NOMO-1 treated with dmso at 0.1 percent for 144 hours (cell line): ENCODE results near the gene ATP2A1.
"Not testable (repeated sequence)": the region's sequence is repeated elsewhere in the genome, so short reads cannot be mapped to it uniquely, and the experiment has no call there.

Experiments
- DNase-seq: peaks from one replicate; lab custom pipeline; 2025; ENCODE audit not compliant: unreplicated experiment; lab: John Stamatoyannopoulos, UW

The ATP2A1 gene

DNA sequence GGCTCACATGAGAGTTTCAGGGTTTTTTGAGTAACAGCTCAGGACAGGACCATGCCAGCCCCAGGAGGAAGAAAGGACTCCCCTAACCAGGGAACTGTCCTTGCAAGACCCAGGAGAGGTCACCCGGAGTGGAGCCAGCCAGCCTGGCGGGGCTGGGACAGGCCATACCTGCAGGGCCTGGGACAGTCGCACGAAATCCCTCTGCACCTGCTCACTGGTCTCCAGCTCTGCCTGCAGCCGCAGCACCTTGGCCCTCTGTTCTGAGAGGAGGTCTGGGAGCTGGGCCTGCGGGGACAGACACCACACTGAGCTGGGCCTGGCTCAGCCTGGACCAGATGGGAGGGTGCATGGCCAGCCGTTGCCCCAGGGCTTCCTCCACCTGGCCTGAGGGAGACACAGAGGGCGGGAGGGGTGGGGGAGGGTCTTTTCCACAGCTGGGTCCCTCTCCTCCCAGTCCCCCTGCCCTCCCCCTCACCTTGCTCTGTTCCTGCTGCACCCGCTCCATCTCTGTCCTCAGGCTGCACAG, 27.0 kb downstream of the ATP2A1 start:
- DNase-seq: no peak

DNA sequence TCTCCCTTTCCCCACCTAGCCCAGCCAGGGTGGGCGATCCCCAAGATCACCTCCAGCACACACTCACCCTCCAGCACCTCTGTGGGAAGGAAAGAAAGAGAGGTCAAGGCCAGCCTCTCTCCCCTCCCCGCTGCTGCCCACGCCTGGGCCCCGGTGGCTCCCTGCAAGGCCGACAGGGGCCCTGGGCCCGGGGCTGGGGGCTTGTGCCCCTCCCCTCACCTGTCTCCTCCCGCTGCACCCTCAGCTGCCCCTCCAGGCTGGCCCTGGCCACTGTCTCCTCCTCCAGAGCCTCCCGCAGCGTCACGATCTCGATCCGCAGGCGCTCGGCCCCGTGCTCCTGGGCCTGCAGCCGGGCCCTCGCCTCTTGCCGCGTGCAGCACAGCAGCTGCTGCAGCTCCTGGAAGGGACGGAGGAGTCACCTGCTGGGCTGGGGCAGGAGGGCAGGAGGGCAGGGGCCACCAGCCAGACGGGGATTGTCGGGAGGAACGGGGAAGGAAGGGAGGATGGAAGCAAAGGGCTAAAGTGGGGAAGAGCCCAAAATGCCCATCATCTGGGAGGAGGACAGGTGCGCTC, 27.6 kb downstream of the ATP2A1 start:
- DNase-seq: no peak

DNA sequence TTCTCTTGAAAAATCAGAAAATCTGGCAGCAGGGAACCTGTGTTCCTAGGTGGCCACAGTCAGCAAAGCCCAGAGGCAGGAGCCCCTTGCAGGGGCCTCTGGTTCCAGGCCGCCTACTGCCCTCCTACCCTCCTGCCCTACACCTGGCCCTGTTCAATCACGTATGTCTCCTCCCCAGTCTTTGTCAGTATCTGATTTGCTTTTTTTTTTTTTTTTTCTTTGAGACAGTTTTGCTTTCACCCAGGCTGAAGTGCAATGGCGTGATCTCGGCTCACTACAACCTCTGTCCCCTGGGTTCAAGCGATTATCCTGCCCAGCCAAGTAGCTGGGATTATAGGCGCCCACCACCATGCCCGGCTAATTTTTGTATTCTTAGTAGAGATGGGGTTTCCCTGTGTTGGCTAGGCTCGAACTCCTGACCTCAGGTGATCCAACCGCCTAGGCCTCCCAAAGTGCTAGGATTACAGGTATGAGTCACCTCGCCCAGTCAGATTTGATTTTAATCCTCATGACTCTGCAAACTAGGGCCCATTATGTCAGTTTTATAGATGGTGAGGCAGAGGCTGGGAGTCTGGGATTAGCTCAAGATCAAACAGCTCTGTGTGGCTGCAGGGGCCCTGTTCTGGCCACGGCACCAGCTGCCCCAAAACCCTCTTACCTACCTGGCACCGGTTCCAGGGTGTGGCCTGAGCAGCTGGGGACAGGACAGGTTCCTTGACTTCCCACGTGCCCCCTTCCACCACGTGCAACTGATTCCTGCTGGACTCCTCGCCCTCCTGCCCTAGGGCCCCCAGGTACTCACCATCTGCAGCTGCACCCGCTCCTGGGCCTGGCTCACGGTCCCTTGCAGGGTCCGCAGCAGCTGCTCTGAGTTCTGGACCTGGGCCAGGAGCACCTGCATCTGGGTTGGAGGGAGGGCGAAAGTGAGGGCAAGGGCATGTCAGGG, 32.1 kb downstream of the ATP2A1 start:
- DNase-seq: no peak

DNA sequence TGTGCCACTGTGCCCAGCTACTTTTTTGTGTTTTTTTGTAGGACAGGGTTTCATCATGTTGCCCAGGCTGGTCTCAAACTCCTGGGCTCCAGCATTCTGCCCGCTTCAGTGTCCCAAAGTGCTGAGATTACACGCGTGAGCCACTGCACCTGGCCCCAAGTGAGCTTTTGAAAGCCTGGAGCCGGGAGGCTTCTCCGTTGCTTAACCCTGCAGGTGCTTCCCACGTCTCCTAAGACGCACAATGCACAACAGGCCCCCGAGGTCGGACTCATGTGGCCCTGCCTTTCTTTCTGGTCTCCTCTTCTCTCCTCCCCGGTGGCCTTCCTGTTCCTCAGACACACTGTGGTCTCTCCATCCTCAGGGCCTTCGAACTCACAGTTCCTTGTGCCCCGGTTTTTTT, 34.3 kb downstream of the ATP2A1 start:
- DNase-seq: no peak

DNA sequence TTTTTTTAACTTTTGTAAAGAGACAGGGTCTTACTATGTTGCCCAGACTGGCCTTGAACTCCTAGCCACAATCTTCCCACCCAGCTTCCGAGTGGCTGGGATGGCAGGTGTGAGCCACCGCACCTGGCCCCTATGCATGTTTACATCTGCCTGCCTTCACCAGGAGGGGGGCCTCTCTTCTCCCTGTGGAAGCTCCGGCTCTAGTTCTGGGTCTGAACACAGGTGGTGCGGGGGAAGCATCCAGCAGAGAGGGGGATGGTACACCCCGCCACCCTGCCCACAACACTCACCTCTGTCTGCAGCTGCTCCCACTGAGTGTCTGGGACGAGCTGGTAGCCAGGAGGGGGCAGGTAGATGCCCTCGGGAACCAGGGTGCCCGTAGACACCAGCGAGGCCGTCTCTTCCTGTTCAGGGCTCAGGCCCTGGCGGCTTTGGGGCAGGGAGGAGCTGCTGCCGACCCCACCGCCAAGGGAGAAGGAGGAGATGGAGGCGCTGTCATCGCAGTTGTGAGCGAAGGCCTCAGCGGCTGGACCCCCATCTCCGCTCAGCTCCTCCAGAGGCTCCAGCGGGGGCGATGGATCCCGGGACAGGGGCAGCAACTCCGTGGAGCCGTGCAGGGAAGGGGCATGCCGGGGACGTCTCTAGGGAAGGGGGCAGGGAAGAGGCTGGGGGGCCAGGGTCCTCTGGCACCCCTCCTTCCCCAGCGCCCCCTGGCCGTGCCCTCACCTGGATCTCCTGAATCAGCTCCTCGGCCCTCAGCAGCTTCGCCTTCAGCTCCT, 35.8 kb downstream of the ATP2A1 start:
- DNase-seq: no peak

DNA sequence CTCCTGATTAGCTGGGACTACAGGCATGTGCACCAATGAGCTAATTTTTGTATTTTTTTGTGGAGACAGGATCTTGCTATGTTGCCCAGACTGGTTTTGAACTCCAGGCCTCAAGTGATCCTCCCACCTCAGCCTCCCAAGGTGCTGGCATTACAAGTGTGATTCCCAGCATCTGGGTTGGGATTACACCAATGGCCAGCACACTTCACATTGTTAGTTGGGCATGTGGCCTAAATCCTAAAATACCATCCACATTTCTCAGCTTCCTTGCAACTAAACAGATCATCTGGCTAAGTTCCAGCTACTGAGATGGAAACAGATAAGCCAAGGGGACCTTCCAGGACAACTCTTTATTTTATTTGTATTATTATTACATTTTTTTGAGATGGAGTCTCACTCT, 36.9 kb downstream of the ATP2A1 start:
- DNase-seq: no peak

DNA sequence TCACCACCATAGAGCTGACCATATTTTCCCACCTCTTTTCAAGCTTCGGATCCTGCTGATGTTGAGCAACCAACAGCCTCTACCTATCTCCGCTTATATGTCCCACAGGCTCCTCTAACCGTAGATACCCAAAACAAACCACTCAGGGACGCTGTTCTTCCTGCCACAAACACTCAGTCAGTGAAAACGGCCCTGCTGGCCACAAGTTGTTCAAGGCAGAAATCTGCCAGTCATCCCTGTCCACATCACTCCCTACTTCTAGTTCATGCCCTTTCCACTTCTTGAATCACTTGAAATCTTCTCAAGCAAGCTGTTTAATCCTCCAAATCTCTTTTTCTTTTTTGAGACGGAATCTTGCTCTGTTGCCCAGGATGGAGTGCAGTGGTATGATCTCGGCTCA, 38.8 kb downstream of the ATP2A1 start:
- no peak for DNase-seq

DNA sequence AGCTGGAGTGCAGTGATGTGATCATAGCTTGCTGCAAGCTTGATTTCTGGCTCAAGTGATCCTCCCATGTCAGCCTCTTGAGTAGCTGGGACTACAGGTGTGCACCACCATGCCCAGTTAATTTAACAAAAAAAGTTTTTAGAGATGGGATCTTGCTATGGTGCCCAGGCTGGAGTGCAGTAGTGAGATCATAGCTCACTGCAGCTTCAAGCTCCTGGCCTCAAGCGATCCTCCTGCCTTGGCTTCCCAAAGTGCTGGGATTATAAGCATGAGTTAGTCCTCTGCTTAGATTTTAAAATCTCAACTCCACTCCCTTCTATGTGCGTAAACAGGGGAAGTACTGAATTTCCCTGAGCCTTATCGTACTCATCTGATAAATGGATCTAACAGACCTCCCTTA, 40.4 kb downstream of the ATP2A1 start:
- DNase-seq: no peak

DNA sequence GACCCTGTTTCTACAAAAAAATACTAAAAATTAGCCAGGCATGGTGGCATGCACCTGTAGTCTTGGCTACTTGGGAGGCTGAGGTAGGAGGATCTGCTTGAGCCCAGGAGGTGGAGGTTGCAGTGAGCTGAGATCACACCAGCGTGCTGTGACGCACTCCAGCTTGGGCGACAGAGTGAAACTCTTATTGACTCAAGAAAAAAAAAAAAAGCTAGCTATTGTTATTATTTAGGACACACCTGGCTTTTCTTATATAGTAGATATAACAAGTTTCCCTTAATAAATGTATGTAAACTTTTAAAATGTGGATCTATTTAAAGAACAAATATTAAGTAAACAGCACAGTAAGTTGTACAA, 44.9 kb downstream of the ATP2A1 start:
- no peak for DNase-seq

DNA sequence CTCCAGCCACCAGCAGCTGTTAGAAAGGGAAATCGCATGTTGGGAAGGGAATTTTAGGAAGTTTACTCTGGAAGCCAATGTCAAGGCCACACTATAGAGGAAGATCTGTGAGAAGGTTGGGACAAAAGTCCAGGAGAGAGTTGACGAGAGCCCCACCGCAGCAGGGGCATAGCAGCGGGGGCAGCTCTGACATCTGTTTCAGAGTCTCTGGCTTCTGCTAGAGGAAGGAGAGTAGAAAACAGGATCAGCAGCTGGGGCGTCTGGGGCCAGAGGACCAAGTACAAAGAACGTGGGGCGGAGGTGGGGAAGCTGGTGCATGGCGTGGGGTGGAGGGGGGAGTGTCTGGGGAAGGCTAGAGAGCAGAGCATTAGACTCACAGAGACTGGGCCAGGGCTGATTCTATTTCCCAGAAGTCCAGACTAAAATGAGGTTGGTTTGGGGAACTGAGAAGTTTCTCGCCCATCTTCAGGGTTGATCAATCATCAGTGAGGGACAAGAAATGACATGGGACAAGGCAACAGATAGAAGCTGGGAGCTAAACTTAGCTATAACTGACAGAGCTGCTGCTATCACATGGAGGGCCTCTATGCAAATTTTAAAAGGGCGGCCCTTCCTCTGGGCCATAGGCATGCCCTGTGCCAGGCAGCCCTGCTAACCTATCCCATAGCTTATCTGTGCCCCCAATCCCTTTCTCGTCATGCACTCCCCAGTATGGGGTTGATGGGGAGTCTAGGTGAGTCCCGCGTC, 45.5 kb downstream of the ATP2A1 start:
- peak; percentile 68 for DNase-seq

DNA sequence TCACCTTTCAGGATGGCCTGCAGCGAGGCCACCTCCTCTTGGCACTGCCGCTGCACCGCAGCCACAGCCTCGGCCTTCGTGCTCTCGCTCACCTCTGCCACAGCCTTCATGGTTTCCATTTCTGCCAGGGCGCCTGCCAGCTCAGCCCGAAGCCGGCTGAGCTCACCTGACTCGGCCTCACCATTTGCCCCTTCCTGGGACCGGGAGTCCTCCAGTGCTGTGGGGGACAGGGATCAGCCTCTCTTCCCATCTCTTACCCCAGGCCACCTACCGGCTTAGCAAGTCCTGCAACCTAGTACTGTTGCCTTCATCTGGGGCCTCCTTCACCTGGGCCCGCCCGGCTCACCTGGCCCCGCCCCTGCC, 46.1 kb downstream of the ATP2A1 start:
- DNase-seq: no peak

DNA sequence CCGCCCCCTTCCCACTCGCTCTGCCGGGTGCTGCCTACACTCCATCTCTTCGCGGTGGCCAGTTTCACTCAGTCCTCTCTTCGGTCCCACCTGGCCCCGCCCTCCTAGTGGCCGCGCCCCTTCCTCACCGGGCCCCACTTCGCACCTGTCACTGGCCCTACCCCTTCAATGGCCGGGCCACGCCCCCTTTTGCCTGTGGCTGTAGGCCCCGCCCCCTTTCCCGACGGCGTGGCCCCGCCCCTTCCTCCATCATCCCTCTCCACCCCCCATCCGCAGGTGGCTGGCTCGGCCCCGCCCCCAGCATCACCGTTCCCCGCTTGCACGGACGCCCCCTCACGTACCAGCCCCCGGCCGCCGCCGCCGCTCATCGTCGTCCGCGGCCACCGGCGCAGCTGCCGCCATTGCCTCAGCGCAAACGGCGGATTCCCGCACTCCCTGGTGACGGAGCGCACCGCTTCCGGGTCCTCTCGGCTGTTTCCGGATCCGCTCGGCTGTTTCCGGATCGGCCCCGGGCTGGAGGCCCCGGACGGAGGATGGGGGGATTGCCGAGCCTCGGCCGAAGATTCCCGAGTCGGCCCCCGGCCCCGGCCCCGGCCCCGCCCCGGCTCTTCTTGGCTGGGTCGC, 46.6 kb downstream of the ATP2A1 start, which contains the start of gene RABEP2:
Gene RABEP2 (minus strand): TSS at position 477 of the 624 bp plus-strand sequence. CDS start 75 bp downstream, at position 402.
- DNase-seq: peak; percentile 80

DNA sequence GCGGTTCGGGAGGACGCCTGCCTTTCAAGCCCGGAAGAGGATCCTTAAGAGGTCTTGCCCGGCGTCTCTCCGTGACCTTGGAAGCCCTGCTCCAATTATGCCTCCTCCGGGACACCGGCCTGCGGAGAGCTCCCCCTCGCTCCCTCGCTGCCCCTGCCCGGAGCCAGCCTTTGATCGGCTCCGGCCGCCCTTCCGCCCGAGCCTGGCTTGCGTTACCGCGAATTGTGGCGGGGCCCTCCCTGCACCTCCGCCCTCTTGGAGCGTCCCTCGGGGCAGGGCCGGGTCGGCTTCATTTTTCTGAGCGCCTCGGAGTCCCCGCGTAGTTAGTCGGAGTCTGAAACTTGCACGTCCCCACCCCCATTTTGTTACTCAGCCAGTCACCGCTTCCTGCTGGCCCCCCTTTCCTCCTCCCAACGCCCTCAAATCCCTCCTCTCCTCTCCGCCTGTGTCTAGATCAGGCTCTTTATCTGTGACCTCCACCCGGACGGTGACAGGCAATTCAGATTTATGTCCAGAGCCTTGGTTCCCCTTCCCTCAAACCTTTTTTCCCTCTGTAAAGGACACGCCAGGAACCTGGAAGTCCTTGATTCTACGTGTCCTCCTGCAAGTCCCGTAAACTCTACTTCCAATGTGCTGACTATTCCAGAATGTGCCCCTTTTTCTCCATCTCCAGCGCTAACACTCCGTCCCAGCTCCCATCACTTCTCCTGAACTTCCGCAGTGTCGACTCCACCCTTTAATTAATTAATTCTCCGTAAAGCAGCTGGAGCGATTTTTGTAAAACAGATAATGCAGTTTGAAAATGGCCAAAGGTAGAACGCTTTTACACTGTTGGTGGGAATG, 47.3 kb downstream of the ATP2A1 start:
- DNase-seq: peak; percentile 88

DNA sequence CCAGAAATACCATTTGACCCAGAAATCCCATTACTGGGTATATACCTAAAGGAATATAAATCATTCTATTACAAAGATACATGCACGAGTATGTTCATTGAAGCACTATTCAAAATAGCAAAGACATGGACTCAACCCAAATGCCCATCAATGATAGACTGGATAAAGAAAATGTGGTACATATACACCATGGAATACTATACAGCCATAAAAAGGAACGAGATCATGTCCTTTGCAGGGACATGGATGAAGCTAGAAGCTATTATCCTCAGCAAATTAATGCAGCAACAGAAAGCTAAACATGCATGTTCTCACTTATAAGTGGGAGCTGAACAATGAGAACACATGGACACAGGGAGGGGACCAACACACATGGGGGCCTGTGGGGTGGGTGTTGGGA, 48.0 kb downstream of the ATP2A1 start:
- not testable (repeated sequence) for DNase-seq

DNA sequence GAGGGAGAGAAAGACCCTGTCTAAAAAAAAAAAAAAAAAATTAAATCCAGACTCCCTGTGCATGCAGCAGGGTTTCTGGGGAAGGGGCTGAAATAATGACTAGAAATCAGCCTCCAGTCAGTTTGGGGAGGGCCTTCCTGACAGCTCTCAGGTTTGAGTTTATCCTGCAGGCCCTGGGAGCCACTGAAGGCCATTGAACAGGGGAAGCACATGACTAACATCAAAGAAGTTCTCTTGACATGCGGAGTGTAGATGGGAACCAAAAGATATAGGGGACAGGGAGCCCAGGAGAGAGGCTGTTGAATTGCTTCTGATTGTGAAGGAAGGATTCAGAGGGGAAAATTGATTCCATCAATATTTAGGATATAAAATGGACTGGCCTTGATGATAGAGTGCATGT, 49.5 kb downstream of the ATP2A1 start:
- no peak for DNase-seq

DNA sequence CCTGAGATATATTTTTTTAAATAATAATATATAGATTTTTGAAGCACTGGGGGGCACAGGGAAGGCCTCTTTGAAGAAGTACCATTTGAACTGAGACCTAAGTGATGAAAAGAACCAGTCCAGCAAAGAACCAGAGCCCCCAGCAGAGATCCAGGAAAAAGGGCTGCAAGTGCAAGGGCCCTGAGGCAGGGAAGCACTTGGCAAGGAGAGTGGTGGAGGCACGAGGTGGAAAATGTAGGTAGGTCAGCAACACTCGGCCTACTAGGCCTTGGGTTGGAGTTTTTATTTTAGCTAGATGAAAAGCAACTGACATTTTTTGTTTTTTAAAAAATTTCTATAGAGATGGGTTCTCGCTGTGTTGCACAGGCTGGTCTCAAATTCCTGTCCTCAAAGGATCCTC, 51.9 kb downstream of the ATP2A1 start:
- no peak for DNase-seq

DNA sequence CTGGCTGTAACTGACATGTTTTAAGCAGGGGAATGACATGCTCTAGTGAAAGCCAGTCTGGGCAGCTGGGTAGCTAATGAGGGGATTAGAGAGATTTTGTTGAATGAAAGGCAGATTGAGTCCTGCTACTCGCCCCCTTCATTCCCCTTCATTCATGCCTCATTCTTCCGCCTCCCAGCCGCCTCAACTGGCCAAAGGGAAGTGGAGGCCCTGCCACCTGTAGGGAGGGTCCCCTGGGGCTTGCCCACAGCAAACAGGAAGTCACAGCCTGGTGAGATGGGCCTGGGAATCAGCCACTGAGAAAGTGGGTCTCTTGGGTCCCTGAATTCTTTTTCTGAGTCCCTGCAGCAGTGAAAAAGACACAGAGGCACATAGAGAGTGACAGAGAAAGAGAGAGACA, 52.4 kb downstream of the ATP2A1 start:
- DNase-seq: peak; percentile 10

DNA sequence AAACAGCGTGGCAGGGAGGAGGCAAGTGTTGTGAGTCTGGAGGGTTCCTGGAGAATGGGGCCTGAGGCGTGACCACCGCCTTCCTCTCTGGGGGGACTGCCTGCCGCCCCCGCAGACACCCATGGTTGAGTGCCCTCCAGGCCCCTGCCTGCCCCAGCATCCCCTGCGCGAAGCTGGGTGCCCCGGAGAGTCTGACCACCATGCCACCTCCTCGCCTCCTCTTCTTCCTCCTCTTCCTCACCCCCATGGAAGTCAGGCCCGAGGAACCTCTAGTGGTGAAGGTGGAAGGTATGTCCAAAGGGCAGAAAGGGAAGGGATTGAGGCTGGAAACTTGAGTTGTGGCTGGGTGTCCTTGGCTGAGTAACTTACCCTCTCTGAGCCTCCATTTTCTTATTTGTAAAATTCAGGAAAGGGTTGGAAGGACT, 53.5 kb downstream of the ATP2A1 start, which contains the start of gene CD19:
Gene CD19 (plus strand): TSS at position 171 of the 425 bp plus-strand sequence. CDS start 30 bp downstream, at position 201.
- DNase-seq: no peak
